Esophagus muscularis mucosa (tissue), 4 donors: ENCODE data around the gene ATP1A2. TPM values are rescaled to one million over a fixed set of nuclear protein-coding genes. Genes with fewer than 3 reads are reported as not detected.

ENCODE experiments used
- DNase-seq: peaks from one replicate; pipeline ENCODE4 v3.0.0-alpha.2; 2017; ENCODE audit errors: extremely low spot score
- H3K27ac ChIP-seq, 4 donors: fragments of 200-600 bp; sonication (generic); replicated peaks in 1 of 4; 1 replicate in 3 of 4; 2 replicates in 1 of 4; pipeline ENCODE4 v1.5.1; 2016 to 2019; ENCODE audit warnings: mild to moderate bottlenecking in 1 of 4
- H3K27me3 ChIP-seq, 4 donors: fragments of 200-600 bp; sonication (generic); one replicate each; pipeline versions ENCODE4 v1.5.1 to v1.6.0; 2016 to 2019
- H3K36me3 ChIP-seq, 4 donors: fragments of 200-600 bp; sonication (generic); one replicate each; pipeline ENCODE4 v1.5.1; 2016 to 2019
- H3K4me1 ChIP-seq, 4 donors: fragments of 200-600 bp; sonication (generic); one replicate each; pipeline ENCODE4 v1.5.1; 2016 to 2019
- H3K4me3 ChIP-seq, 4 donors: fragments of 200-600 bp; sonication (generic); 1 replicate in 2 of 4; 2 replicates in 2 of 4; pipeline ENCODE4 v1.5.1; 2016 to 2019; ENCODE audit warnings: mild to moderate bottlenecking in 4 of 4, moderate library complexity in 1 of 4
- H3K9me3 ChIP-seq, 4 donors: fragments of 200-600 bp; sonication (generic); 1 replicate in 3 of 4; 2 replicates in 1 of 4; pipeline ENCODE4 v1.5.1; 2016 to 2019
- CTCF ChIP-seq, 3 experiments: fragments of 200-600 bp in 2 of 3; fragments of 450-650 bp in 1 of 3; sonication (generic) in 2 of 3; IDR thresholded peaks; one replicate each; pipeline ENCODE4 v1.5.1; 2017 to 2019; ENCODE audit warnings: antibody characterized with exemption in 3 of 3, mild to moderate bottlenecking in 2 of 3, moderate library complexity in 1 of 3
- EP300 ChIP-seq: sonication (generic); formaldehyde crosslinking; IDR thresholded peaks from one replicate; pipeline ENCODE4 v1.6.1; 2017; ENCODE audit warnings: antibody characterized with exemption
- POLR2A ChIP-seq: fragments of 450-650 bp; IDR thresholded peaks from one replicate; pipeline ENCODE4 v1.6.1; 2017; ENCODE audit warnings: antibody characterized with exemption, moderate library complexity, mild to moderate bottlenecking, low read depth
- POLR2AphosphoS5 ChIP-seq, 2 donors: sonication (generic); formaldehyde crosslinking; IDR thresholded peaks; one replicate each; pipeline ENCODE4 v1.6.1; 2017; ENCODE audit warnings: antibody characterized with exemption in 2 of 2
- WGBS: methylation state at CpG from one replicate; pipeline ENCODE4 v1.1.5; 2018; 5-methylcytosine and 5-hydroxymethylcytosine counted together
- intact Hi-C: fragments of 100-400 bp; cut with DNase I; formaldehyde crosslinking; loops from one replicate; pipeline ENCODE4 v1.15.1; 2023
- total RNA-seq, 4 donors: library from RNA; depleted of rRNA; stranded (reverse); fragments of >200 nt; gene quantifications; one replicate each; pipeline versions ENCODE4 v1.1.0 to v1.2.1, GENCODE V29; 2016

ATP1A2 gene
- total RNA-seq, 4 donors from 2014 or later = 101 to 214 (median 130) TPM

GRCh38 chr1:160129966-160130365 is 14.4 kb downstream of the ATP1A2 start:
- H3K27me3 ChIP-seq = no peaks in the 10 kb centered on the region
- TF ChIP-seq EP300 (no peak), CTCF (IDR thresholded peaks at IDR 0.05) (no peak), POLR2AphosphoS5 (IDR thresholded peaks at IDR 0.05) (no peak), POLR2A (no peak)
- H3K9me3 ChIP-seq = no peaks in the 10 kb centered on the region
- intact Hi-C loops = no loop called here
- no peak for DNase-seq
- peaks cover 56 to 92% (median 74%) of the 10 kb centered on the region in 4 donors for H3K4me1 ChIP-seq
- H3K4me3 ChIP-seq = no peak overlapping the region
- 89% methylated on average over 8 of the region's 11 CpGs for WGBS
- peaks cover 39 to 81% (median 73%) of the 10 kb centered on the region in 4 donors for H3K36me3 ChIP-seq
- H3K27ac ChIP-seq = peak overlapping the region; percentile 83 to 87 (median 85)

- 94% methylated on average over 5 of the region's 5 CpGs for WGBS
- H3K27me3 ChIP-seq = no peaks in the 10 kb centered on the region
- DNase-seq = no peak
- peaks cover 42 to 83% (median 72%) of the 10 kb centered on the region in 4 donors for H3K36me3 ChIP-seq
- no peak overlapping the region for H3K4me3 ChIP-seq
- no peaks in the 10 kb centered on the region for H3K9me3 ChIP-seq
- intact Hi-C loops = no loop called here
- H3K27ac ChIP-seq = peak overlapping the region; percentile 83 to 87 (median 85)
- H3K4me1 ChIP-seq = peaks cover 51 to 90% (median 69%) of the 10 kb centered on the region in 4 donors
- TF ChIP-seq POLR2AphosphoS5 (IDR thresholded peaks at IDR 0.05) = no peak
- no peak for TF ChIP-seq CTCF (IDR thresholded peaks at IDR 0.05)
- TF ChIP-seq EP300 = no peak
- TF ChIP-seq POLR2A = no peak
Measured at GRCh38 chr1:160130486-160130885, 14.9 kb downstream of the ATP1A2 start.

- intact Hi-C loops = no loop called here
- H3K9me3 ChIP-seq = no peaks in the 10 kb centered on the region
- no peaks in the 10 kb centered on the region for H3K27me3 ChIP-seq
- peaks cover 47 to 88% (median 66%) of the 10 kb centered on the region in 4 donors for H3K4me1 ChIP-seq
- DNase-seq = no peak
- peaks cover 42 to 83% (median 72%) of the 10 kb centered on the region in 4 donors for H3K36me3 ChIP-seq
- 94% methylated on average over 1 of the region's 1 CpG for WGBS
- no peak for TF ChIP-seq CTCF (IDR thresholded peaks at IDR 0.05)
- TF ChIP-seq POLR2AphosphoS5 (IDR thresholded peaks at IDR 0.05) = no peak
- no peak for TF ChIP-seq POLR2A
- no peak for TF ChIP-seq EP300
- H3K27ac ChIP-seq = peak overlapping the region; percentile 83 to 87 (median 85)
- H3K4me3 ChIP-seq = no peak overlapping the region
Measured at GRCh38 chr1:160130939-160131338, 15.4 kb downstream of the ATP1A2 start.

GRCh38 chr1:160131803-160132565 is 16.4 kb downstream of the ATP1A2 start:
- 58% methylated on average over 8 of the region's 8 CpGs for WGBS
- TF ChIP-seq POLR2A (no peak), EP300 (peak; percentile 98), POLR2AphosphoS5 (IDR thresholded peaks at IDR 0.05) (peak; percentile 85 to 94), CTCF (IDR thresholded peaks at IDR 0.05) (no peak)
- Histone ChIP-seq H3K4me3 (no peak overlapping the region), H3K27me3 (no peaks in the 10 kb centered on the region), H3K9me3 (no peaks in the 10 kb centered on the region), H3K27ac (peak overlapping the region; percentile 83 to 87 (median 85)), H3K36me3 (peaks cover 45 to 83% (median 77%) of the 10 kb centered on the region in 4 donors), H3K4me1 (peaks cover 53 to 89% (median 62%) of the 10 kb centered on the region in 4 donors)
- intact Hi-C loops = no loop called here
- DNase-seq = no peak
